CD14-positive monocyte (primary cell): ENCODE measurements around the gene KIAA0319L. TPM values are rescaled to one million over a fixed set of nuclear protein-coding genes. Genes with fewer than 3 reads are reported as not detected.

Source experiments
- DNase-seq, 3 donors: peaks; one replicate each; pipeline ENCODE4 v3.0.0-alpha.2; 2011 to 2022
- H2AFZ ChIP-seq: 2 replicates; pipeline ENCODE4 v1.6.0; 2012; ENCODE audit warnings: mild to moderate bottlenecking, low read depth, low read length, inconsistent platforms; ENCODE audit not compliant: insufficient read depth, poor library complexity, severe bottlenecking
- H3K27ac ChIP-seq, 2 donors: 1 replicate in 1 of 2; 2 replicates in 1 of 2; pipeline ENCODE4 v1.5.1; 2012 to 2013; ENCODE audit warnings: low read length in 2 of 2, control low read depth in 1 of 2, inconsistent platforms in 1 of 2, low read depth in 1 of 2, mild to moderate bottlenecking in 1 of 2
- H3K27me3 ChIP-seq, 2 donors: one replicate each; pipeline versions ENCODE4 v1.6.0 to v1.6.1; 2011 to 2013; ENCODE audit warnings: low read length in 2 of 2; ENCODE audit not compliant: control insufficient read depth in 2 of 2, insufficient read depth in 2 of 2
- H3K36me3 ChIP-seq, 2 donors: replicated peaks in 1 of 2; 1 replicate in 1 of 2; 2 replicates in 1 of 2; pipeline versions ENCODE4 v1.5.1 to v1.6.1; 2012 to 2013; ENCODE audit warnings: low read length in 2 of 2, control low read depth in 1 of 2, inconsistent platforms in 1 of 2, mild to moderate bottlenecking in 1 of 2; ENCODE audit not compliant: insufficient read depth in 2 of 2, control insufficient read depth in 1 of 2
- H3K4me1 ChIP-seq, 2 donors: 1 replicate in 1 of 2; 2 replicates in 1 of 2; pipeline versions ENCODE4 v1.5.1 to v1.6.1; 2012 to 2013; ENCODE audit warnings: low read length in 2 of 2, control low read depth in 1 of 2, inconsistent platforms in 1 of 2, mild to moderate bottlenecking in 1 of 2, moderate library complexity in 1 of 2; ENCODE audit not compliant: insufficient read depth in 2 of 2, control insufficient read depth in 1 of 2
- H3K4me2 ChIP-seq: replicated peaks from 2 replicates; pipeline ENCODE3; 2012; ENCODE audit warnings: low read length, moderate library complexity, mild to moderate bottlenecking; ENCODE audit not compliant: poor library complexity, severe bottlenecking; ENCODE audit errors: extremely low read depth
- H3K4me3 ChIP-seq, 3 experiments: fragments of 200-600 bp in 1 of 3; sonication (generic) in 1 of 3; replicated peaks in 1 of 3; 1 replicate in 2 of 3; 2 replicates in 1 of 3; pipeline ENCODE4 v1.5.1; 2011 to 2013; ENCODE audit warnings: low read length in 3 of 3, mild to moderate bottlenecking in 3 of 3, control low read depth in 2 of 3, low read depth in 2 of 3, inconsistent platforms in 1 of 3, moderate library complexity in 1 of 3
- H3K79me2 ChIP-seq: 2 replicates; pipeline ENCODE4 v1.6.0; 2012; ENCODE audit warnings: mild to moderate bottlenecking, control low read depth, inconsistent platforms, low read length, moderate library complexity; ENCODE audit not compliant: insufficient read depth
- H3K9ac ChIP-seq: 2 replicates; pipeline ENCODE4 v1.6.0; 2017; ENCODE audit warnings: low read length, mild to moderate bottlenecking; ENCODE audit not compliant: insufficient read depth, poor library complexity, severe bottlenecking
- H3K9me3 ChIP-seq, 2 donors: replicated peaks in 1 of 2; 1 replicate in 1 of 2; 2 replicates in 1 of 2; pipeline versions ENCODE4 v1.5.1 to v1.6.1; 2012 to 2013; ENCODE audit warnings: low read length in 2 of 2, control low read depth in 1 of 2; ENCODE audit not compliant: control insufficient read depth in 1 of 2, insufficient read depth in 1 of 2
- H4K20me1 ChIP-seq: 2 replicates; pipeline ENCODE4 v1.6.0; 2012; ENCODE audit warnings: mild to moderate bottlenecking, low read length, control low read depth, moderate library complexity; ENCODE audit not compliant: insufficient read depth
- H3K27ac Mint-ChIP-seq, 7 donors: one replicate each; pipeline ENCODE4 v1.8.0; 2020; ENCODE audit warnings: mild to moderate bottlenecking in 7 of 7, mixed read lengths in 7 of 7, moderate library complexity in 6 of 7, inconsistent platforms in 2 of 7
- H3K27me3 Mint-ChIP-seq, 3 donors: one replicate each; pipeline ENCODE4 v1.8.0; 2021 to 2022; ENCODE audit warnings: low read depth in 3 of 3, mild to moderate bottlenecking in 3 of 3, mixed read lengths in 3 of 3, moderate library complexity in 3 of 3, inconsistent platforms in 1 of 3
- H3K36me3 Mint-ChIP-seq, 2 donors: one replicate each; pipeline ENCODE4 v1.8.0; 2020; ENCODE audit warnings: mixed read lengths in 2 of 2, inconsistent platforms in 1 of 2, mild to moderate bottlenecking in 1 of 2
- H3K4me1 Mint-ChIP-seq: one replicate; pipeline ENCODE4 v1.8.0; 2020; ENCODE audit warnings: mild to moderate bottlenecking, mixed read lengths
- H3K4me3 Mint-ChIP-seq, 2 donors: one replicate each; pipeline ENCODE4 v1.8.0; 2020; ENCODE audit warnings: mild to moderate bottlenecking in 2 of 2, mixed read lengths in 2 of 2, moderate library complexity in 1 of 2
- H3K9me3 Mint-ChIP-seq, 7 donors: one replicate each; pipeline ENCODE4 v1.8.0; 2020 to 2022; ENCODE audit warnings: mixed read lengths in 7 of 7, mild to moderate bottlenecking in 6 of 7, moderate library complexity in 6 of 7, inconsistent platforms in 2 of 7
- WGBS: methylation state at CpG from one replicate; pipeline ENCODE4 v1.1.5; 2013; ENCODE audit warnings: missing lambda C conversion rate; ENCODE audit not compliant: insufficient coverage; 5-methylcytosine and 5-hydroxymethylcytosine counted together
- intact Hi-C, 2 donors: fragments of 100-400 bp; cut with micrococcal nuclease; formaldehyde crosslinking; loops; one replicate each; pipeline versions ENCODE4 v1.15.0 to v1.15.1; 2023
- polyA plus RNA-seq, 3 donors: library from polyadenylated mRNA; depleted of rRNA in 1 of 3; unstranded in 2 of 3; stranded (reverse) in 1 of 3; fragments of 300-500 nt in 2 of 3; fragments of >200 nt in 1 of 3; fragmentation: Illumina TruSeq in 2 of 3; gene quantifications; 1 replicate in 2 of 3; 2 replicates in 1 of 3; pipeline ENCODE4 v1.2.3, GENCODE V29; 2012 to 2021
- TF ChIP-seq, protein P1 (sequence below): fragments of 200-600 bp; IDR thresholded peaks from one replicate; pipeline ENCODE4 v1.8.0; 2022; ENCODE audit warnings: antibody characterized with exemption, mild to moderate bottlenecking

The KIAA0319L gene
- polyA plus RNA-seq, 3 donors: 20.6 to 75.3 (median 28.6) TPM

DNA sequence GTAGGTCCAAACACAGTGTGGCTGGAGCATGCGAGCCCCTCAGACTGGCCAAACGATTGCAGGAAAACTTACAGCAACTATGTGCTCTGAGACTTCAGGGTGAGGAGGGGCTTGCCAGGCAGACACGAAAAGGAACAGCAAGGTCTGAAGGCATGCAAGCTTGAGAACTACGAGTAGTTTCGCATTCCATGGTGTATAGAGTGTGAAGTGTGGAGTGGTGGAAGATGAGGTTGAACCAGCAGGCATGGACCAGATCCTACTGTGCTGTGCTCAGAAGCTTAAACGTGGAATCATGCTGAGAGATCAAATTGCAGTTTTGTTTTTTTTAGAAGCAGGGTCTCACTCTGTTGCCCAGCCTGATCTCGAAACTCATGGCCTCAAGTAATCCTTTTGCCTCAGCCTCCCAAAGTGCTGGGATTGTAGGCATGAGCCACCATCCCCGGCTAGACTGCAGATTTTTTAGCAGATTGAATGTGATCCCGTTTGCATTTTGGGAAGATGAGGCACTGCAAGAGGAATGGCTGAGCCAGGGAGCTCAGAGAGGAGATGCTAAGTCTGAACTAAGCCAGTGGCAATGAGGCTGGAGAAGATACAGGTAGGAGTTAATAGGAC lies 10.8 kb upstream of the KIAA0319L start:
- Mint-ChIP-seq H3K27ac (no peak overlapping the region), H3K36me3 (peaks cover 44 to 51% of the 10 kb centered on the region in 2 donors), H3K4me1 (peaks cover 14% of the 10 kb centered on the region), H3K9me3 (no peaks in the 10 kb centered on the region), H3K4me3 (no peak overlapping the region), H3K27me3 (peaks cover 9 to 14% (median 14%) of the 10 kb centered on the region in 3 donors)
- intact Hi-C loops: loop anchor here (2.0 to 5.0 kb wide), 3 partner anchors 154 to 205 kb away; no protein-coding TSS in a partner anchor
- TF ChIP-seq, protein P1, sequence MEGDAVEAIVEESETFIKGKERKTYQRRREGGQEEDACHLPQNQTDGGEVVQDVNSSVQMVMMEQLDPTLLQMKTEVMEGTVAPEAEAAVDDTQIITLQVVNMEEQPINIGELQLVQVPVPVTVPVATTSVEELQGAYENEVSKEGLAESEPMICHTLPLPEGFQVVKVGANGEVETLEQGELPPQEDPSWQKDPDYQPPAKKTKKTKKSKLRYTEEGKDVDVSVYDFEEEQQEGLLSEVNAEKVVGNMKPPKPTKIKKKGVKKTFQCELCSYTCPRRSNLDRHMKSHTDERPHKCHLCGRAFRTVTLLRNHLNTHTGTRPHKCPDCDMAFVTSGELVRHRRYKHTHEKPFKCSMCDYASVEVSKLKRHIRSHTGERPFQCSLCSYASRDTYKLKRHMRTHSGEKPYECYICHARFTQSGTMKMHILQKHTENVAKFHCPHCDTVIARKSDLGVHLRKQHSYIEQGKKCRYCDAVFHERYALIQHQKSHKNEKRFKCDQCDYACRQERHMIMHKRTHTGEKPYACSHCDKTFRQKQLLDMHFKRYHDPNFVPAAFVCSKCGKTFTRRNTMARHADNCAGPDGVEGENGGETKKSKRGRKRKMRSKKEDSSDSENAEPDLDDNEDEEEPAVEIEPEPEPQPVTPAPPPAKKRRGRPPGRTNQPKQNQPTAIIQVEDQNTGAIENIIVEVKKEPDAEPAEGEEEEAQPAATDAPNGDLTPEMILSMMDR: no peak
- no peaks in the 10 kb centered on the region for H3K9me3 ChIP-seq
- no peak overlapping the region for H3K4me3 ChIP-seq
- no peaks in the 10 kb centered on the region for H3K79me2 ChIP-seq
- H3K27me3 ChIP-seq: peaks cover 6 to 9% of the 10 kb centered on the region in 2 donors
- no peak overlapping the region for H3K27ac ChIP-seq
- H4K20me1 ChIP-seq: no peaks in the 10 kb centered on the region
- H3K4me2 ChIP-seq: no peak overlapping the region
- peaks cover 12 to 37% of the 10 kb centered on the region in 2 donors for H3K36me3 ChIP-seq
- H3K9ac ChIP-seq: no peak overlapping the region
- no peak overlapping the region for H2AFZ ChIP-seq
- H3K4me1 ChIP-seq: peaks cover 3 to 4% of the 10 kb centered on the region in 2 donors
- DNase-seq: no peak
- 95% methylated on average over 8 of the region's 9 CpGs for WGBS

DNA sequence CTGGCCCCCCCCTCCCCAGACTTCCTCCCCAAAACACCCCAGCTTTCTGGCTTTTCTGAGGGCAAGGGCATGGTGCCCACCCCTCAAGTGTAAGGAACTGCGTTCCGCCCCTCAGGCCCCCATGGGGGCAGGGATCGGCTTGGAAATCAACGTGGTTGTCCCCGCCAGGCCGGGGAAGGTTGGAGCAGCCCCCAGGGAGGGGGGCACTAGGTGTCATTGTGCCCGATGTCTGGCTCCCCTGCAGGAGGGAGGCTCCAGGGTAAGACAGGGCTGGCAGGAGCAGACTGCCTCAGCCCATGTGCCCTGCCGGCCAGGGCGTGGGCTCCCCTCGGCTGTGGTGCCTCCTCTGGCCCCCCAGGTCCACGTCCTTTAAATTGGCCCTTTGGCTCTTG lies 8.5 kb upstream of the KIAA0319L start:
- DNase-seq: no peak
- Histone ChIP-seq H3K4me1 (no peaks in the 10 kb centered on the region), H3K4me2 (no peak overlapping the region), H3K9me3 (no peaks in the 10 kb centered on the region), H3K79me2 (no peaks in the 10 kb centered on the region), H3K36me3 (peaks cover 30 to 60% of the 10 kb centered on the region in 2 donors), H3K9ac (no peak overlapping the region), H3K4me3 (no peak overlapping the region), H3K27me3 (no peaks in the 10 kb centered on the region), H3K27ac (no peak overlapping the region), H2AFZ (no peak overlapping the region), H4K20me1 (no peaks in the 10 kb centered on the region)
- no peaks in the 10 kb centered on the region for H3K9me3 Mint-ChIP-seq
- no peak overlapping the region for H3K4me3 Mint-ChIP-seq
- 94% methylated on average over 11 of the region's 11 CpGs for WGBS
- intact Hi-C loops: loop anchor here in 1 of 2 donors (5.0 kb wide), 1 partner anchor 157 kb away; no protein-coding TSS in a partner anchor
- peaks cover 56 to 59% of the 10 kb centered on the region in 2 donors for H3K36me3 Mint-ChIP-seq
- H3K27ac Mint-ChIP-seq: no peak overlapping the region
- peaks cover 23% of the 10 kb centered on the region for H3K4me1 Mint-ChIP-seq
- H3K27me3 Mint-ChIP-seq: no peaks in the 10 kb centered on the region
- TF ChIP-seq, protein P1: no peak
